ENCODE results near the gene PDS5A. TPM values are rescaled to one million over a fixed set of nuclear protein-coding genes. Genes with fewer than 3 reads are reported as not detected.

Gene PDS5A
- total and polyA plus RNA-seq, 9 of the 15 experiments (the other 6 are each of a cell fraction or from before 2014, with no cell fraction given) = 16.4 to 85.4 (median 70.0) TPM

DNA sequence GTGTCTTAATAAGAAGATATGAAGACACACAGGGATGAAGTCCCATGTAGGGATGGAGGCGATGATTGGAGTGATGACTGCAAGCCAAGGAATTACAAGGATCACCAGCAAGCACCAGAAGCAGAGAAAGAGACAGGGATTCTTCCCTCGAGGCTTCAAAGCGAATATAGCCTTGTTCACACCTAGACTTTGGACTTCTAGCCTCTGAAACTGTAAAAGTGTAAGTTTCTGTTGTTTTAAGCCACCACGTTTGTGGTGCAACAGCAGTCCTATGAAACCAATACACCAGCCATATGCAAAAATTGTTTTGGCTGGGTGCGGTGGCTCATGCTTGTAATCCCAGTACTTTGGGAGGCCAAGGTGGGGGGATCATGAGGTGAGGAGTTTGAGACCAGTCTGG, 9.8 kb upstream of the PDS5A start:
- ATAC-seq = no peak
- in situ Hi-C loops (cut with MboI) = no loop called here
- CTCF ChIA-PET (ENCODE audit: low intra/inter-chr PET ratio) = no interaction called here

GRCh38 chr4:39978904-39979303, 1.2 kb upstream of the PDS5A start:
- DNase-seq (ENCODE audit: extremely low read depth in 1 of 4, low spot score in 3 of 4) = peak in 1 of 4 experiments; percentile 0
- in situ Hi-C loops (cut with MboI) (no loop called here), intact Hi-C loops (cut with micrococcal nuclease) (loop anchor here (5.0 kb wide), 1 partner anchor 338 kb away; no protein-coding TSS in a partner anchor)
- Histone ChIP-seq H3K4me1 (replicated peaks in 1 of 2; ENCODE audit: control insufficient read depth in 2 of 2, insufficient read depth in 2 of 2, low read length in 2 of 2) (peaks cover 10 to 13% of the 10 kb centered on the region in 2 experiments; a peak in 4 of 5 replicates), H3K4me2 (ENCODE audit: insufficient read depth, low read length) (no peak overlapping the region), H3K9me1 (ENCODE audit: control insufficient read depth, insufficient read depth, low read length) (no peaks in the 10 kb centered on the region), H4K20me1 (replicated peaks; ENCODE audit: control insufficient read depth, insufficient read depth, low read length) (peaks cover 4% of the 10 kb centered on the region), H2AFZ (ENCODE audit: low read depth, low read length) (peak overlapping the region; percentile 46), H3K36me3 (ENCODE audit: control insufficient read depth, insufficient read depth, low read length) (peaks cover 24% of the 10 kb centered on the region), H3K9ac (ENCODE audit: insufficient read depth in 1 of 2, low read depth in 2 of 2, low read length in 2 of 2) (no peak overlapping the region; a peak in 1 of 4 replicates), H3K27ac (ENCODE audit: extremely low read depth, low read depth, low read length) (no peak overlapping the region), H3K27me3 (ENCODE audit: control insufficient read depth in 2 of 2, insufficient read depth in 2 of 2, low read length in 2 of 2) (no peaks in the 10 kb centered on the region), H3K9me3 (replicated peaks; ENCODE audit: control insufficient read depth, insufficient read depth, low read depth, low read length) (no peaks in the 10 kb centered on the region), H3K79me2 (ENCODE audit: control insufficient read depth, insufficient read depth, low read length) (peaks cover 37% of the 10 kb centered on the region), H3K4me3 (no peak overlapping the region)
- TF ChIP-seq TRIM25 (IDR thresholded peaks at IDR 0.05; ENCODE audit: borderline replicate concordance) = no peak
- no TSS peak for BruUV-seq (replicated peaks)
- FAIRE-seq = peak; percentile 78
- POLR2A ChIA-PET = interaction anchor here (0.6 to 1.6 kb wide), 4 partner anchors 14 to 88 kb away, joined by 3 to 7 read pairs (median 3); partner anchors contain the start of gene N4BP2
- 59% methylated on average over 5 of the region's 5 CpGs for WGBS (ENCODE audit: insufficient coverage, low coverage, missing lambda C conversion rate)
- CTCF ChIA-PET (ENCODE audit: low intra/inter-chr PET ratio) = interaction anchor here (0.8 to 3.7 kb wide), 2 partner anchors 78 to 509 kb away, joined by 3 to 66 read pairs; partner anchors contain the start of gene N4BP2
- no peak for ATAC-seq

More for the DNA sequence above, 9.8 kb upstream of the PDS5A start:
- Histone ChIP-seq H2AFZ (ENCODE audit: low read depth, low read length) (0 out of 2 replicates have a peak overlapping the region, but pooled peaks have one; percentile 4), H3K4me2 (ENCODE audit: insufficient read depth, low read length) (no peak overlapping the region), H3K9ac (ENCODE audit: insufficient read depth in 1 of 2, low read depth in 2 of 2, low read length in 2 of 2) (no peak overlapping the region), H3K9me1 (ENCODE audit: control insufficient read depth, insufficient read depth, low read length) (no peaks in the 10 kb centered on the region), H3K27ac (ENCODE audit: extremely low read depth, low read depth, low read length) (no peak overlapping the region), H3K4me3 (no peak overlapping the region), H3K27me3 (ENCODE audit: control insufficient read depth in 2 of 2, insufficient read depth in 2 of 2, low read length in 2 of 2) (no peaks in the 10 kb centered on the region), H3K79me2 (ENCODE audit: control insufficient read depth, insufficient read depth, low read length) (no peaks in the 10 kb centered on the region), H3K4me1 (replicated peaks in 1 of 2; ENCODE audit: control insufficient read depth in 2 of 2, insufficient read depth in 2 of 2, low read length in 2 of 2) (no peaks in the 10 kb centered on the region), H3K9me3 (replicated peaks; ENCODE audit: control insufficient read depth, insufficient read depth, low read depth, low read length) (no peaks in the 10 kb centered on the region), H4K20me1 (replicated peaks; ENCODE audit: control insufficient read depth, insufficient read depth, low read length) (no peaks in the 10 kb centered on the region), H3K36me3 (ENCODE audit: control insufficient read depth, insufficient read depth, low read length) (no peaks in the 10 kb centered on the region)
- POLR2A ChIA-PET = interaction anchor here (0.7 kb wide), 1 partner anchor 17 kb away, joined by 3 read pairs; no protein-coding TSS in a partner anchor
- WGBS (ENCODE audit: insufficient coverage, low coverage, missing lambda C conversion rate) = 38% methylated on average over 5 of the region's 5 CpGs
- FAIRE-seq (no peak), DNase-seq (ENCODE audit: extremely low read depth in 1 of 4, low spot score in 3 of 4) (no peak)
- no peak for TF ChIP-seq POLR2AphosphoS5 (IDR thresholded peaks at IDR 0.05; ENCODE audit: control insufficient read depth, insufficient read depth, low read depth, low read length)
- no TSS peak for BruUV-seq (replicated peaks)
- intact Hi-C loops (cut with micrococcal nuclease) = no loop called here

Data from K562 (cell line).